ENCODE data around the gene MRPL3.

The MRPL3 gene

GRCh38 chr3:131502530-131503319, at the start of gene MRPL3:
MRPL3 (minus strand) TSS chr3:131502971; CDS start chr3:131502821, 150 bp downstream.
- peak; percentile 89 for DNase-seq (ENCODE audit: low spot score)

DNA sequence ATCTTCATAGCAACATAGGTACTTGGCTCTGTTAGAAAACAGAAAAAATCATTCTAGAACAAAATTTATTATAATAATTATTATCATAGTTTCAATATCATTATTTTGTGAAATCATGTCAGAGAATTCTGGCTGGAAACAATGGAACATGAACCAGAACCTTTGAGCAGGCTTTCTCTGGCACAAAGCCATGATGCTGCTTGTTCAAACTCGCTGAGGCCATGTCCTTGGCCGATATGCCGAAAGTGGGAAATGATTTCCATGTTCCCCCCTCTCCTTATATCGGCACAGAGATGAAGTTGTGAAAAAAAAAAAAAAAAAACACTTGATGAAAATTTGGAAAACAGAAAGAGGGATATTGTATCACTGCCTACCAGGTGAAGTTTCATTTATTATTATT, 49.0 kb upstream of the MRPL3 start:
- DNase-seq (ENCODE audit: low spot score), result no peak

DNA sequence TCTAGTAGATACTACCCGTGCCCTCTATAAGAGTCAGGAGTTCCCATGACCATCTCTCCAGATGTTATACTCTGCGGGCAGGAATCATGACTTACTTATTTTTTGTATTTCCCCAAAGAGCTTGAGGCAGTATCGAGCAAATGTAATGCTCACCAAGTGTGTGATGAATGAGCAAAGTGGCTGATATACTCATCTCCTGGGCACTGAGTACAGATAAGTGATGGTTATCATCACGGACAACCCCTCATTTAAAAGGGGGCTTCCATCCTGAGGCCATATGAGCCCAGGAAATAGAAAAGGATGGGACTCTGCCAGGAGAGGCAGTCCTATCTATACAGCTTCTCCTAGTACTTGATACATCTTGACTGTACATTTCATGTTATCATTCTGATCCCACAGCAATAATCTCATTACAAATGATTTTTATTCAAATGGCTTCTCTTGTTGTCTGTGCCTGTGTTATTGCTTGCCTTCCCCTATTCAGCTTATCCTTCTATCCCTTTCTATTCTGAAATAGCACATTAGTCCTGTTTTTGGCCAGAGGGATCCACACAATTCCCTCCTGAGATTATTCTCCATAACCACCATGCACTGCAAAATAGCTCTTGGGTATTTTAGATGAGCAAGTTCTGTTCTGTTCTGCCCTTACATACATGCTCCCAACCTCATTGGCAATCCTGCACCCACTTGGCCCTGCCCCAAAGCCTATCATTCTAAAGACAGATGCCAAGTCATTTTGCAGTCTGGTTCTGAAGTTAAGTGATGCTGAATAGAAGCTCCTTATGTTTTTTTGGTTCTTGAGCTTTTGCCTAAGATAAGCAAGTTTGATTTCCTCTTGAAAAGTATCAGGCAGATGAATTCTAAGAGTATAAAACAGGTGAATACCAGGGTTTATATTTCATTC, 48.0 kb upstream of the MRPL3 start:
- no peak for DNase-seq (ENCODE audit: low spot score)

DNA sequence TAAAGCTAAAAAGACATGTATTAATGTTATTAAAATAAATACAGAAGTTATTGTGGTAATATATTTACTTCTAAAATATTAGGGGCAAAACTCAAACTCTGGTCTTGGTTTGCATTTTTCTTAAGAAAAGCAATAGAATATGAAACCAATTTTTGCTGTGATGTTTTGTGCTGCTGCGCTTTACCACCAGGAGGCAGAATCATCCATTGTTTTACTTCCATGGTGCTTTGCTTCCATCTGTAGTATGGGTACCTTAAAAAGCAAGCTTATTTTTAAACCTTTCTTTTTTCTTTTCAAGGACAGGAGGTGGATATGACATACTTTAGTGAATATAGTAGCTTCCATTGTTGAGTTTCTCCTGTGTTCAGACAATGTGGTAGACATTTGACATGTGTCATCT, 46.6 kb upstream of the MRPL3 start:
- no peak for DNase-seq (ENCODE audit: low spot score)

GRCh38 chr3:131547585-131547984, 44.8 kb upstream of the MRPL3 start:
- DNase-seq (ENCODE audit: low spot score), result no peak

DNA sequence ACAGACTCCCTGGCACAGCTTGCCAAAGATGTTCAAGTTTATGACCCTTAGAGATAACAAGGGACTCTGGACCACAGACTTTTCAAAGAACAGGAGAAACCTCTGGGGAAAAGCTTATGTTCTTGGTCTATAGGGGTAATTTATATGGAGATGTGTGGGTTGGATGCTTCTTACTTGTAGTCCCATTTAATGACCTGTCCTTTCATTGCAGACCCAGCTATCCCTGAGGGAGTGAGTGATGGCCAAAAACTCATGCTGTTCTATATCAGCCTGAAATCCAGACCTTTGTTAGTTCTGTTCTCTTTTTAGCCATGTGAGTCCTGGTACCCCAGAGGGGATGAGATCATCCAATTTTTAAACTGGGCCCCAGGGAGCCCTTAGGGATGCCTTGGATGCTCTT, 43.7 kb upstream of the MRPL3 start:
- DNase-seq (ENCODE audit: low spot score), result no peak

DNA sequence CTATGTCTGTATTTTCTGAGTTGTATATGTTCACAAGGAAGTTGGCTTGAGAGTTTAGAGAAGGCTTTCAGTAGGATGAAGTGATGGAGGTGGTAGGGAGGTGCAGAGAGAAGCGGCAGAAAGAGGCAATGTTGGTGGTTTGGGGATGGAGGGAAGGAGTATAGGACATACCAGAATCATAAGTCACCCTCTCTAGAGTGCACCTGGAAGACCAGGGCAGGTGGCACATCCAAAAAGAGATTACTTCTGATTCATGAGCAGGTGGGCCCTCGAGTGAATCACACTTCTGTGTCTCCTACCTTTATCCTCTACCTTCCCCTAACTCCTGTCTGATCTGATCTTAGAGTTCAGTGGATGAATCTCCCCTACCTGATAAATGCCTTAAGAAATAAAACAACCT, 41.8 kb upstream of the MRPL3 start:
- DNase-seq (ENCODE audit: low spot score), result no peak

- DNase-seq (ENCODE audit: low spot score), result peak; percentile 46
These were observed 40.9 kb upstream of the MRPL3 start for GRCh38 chr3:131543714-131544113.

GRCh38 chr3:131541288-131541687, 38.5 kb upstream of the MRPL3 start:
- DNase-seq (ENCODE audit: low spot score), result no peak

DNA sequence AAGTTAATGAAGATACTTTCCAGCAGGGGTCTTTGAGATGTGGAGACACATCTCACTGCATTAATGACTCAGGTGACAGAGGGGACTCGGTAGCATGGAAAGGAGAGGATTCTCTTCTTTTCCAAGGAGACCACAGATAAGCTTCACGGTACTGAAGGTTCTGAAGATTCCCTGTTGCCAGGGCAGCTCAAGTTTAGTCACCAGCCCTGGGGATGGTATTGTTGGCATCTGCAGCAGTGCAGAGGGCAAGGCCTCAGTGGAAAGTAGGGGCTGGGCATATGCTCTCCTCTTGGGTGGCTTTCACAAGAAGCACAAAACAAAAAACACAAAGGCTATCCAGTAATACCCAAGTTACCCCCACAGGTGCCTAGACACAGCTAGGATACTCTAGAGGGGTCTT, 38.0 kb upstream of the MRPL3 start:
- no peak for DNase-seq (ENCODE audit: low spot score)

- DNase-seq (ENCODE audit: low spot score), result no peak
These were observed 37.4 kb upstream of the MRPL3 start for GRCh38 chr3:131540143-131540542.

GRCh38 chr3:131538968-131539367, 36.2 kb upstream of the MRPL3 start:
- no peak for DNase-seq (ENCODE audit: low spot score)

DNA sequence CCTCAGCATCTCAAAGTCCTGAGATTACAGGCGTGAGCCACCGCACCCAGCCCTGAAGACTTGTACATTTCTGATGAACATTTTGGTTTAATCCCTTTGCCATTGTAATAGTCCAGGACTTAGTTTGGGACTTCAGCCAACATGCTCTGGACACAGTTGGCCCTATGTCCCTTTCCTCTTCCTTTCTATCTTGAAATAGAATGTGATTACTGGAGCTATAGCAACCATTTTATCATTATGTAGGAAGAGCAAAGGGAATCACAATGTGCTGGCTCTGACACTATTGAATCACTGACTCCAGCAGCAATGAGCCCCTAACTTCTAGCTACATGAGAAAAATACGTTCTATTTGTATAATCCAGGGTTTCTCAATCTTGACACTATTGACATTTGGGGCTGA, 34.8 kb upstream of the MRPL3 start:
- DNase-seq (ENCODE audit: low spot score), result no peak

DNA sequence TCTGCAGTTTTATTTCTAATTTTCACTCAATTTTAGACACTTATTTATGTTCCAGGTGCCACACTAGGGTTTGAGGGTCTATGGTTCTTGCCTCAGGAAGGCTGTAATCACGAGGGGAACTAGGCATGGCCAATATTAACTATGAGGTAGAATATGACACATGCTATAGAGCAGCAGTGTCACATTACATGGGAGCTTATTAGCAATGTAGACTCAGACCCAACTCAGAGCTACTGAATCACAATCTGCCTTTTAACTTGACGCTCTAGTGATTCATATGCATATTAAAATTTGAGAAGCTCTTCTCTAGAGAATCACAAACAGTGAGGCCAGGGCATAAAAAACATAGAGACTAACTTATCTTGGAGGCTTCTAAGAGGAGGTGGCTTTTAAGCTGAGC, 32.8 kb upstream of the MRPL3 start:
- no peak for DNase-seq (ENCODE audit: low spot score)

DNA sequence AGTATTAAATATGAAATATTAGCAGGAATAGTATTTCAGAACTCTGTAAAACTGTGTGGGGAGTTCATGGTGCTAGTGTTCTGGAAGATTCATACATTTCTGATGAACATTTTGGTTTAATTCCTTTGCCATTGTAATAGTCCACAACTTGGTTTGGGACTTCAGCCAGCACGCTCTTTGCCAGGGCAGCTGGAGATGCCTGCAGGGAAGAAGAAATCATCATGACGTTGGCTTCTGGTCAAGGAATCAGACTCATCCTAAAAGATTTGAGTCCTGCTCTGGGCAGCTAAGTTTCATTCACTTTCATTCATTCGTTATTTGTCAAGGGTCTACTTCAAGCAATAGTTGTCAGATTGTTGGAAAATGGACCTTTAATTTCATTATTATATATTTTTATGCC, 32.4 kb upstream of the MRPL3 start:
- no peak for DNase-seq (ENCODE audit: low spot score)

GRCh38 chr3:131532645-131533044, 29.9 kb upstream of the MRPL3 start:
- DNase-seq (ENCODE audit: low spot score), result no peak

GRCh38 chr3:131530843-131531242, 28.1 kb upstream of the MRPL3 start:
- DNase-seq (ENCODE audit: low spot score), result no peak

- DNase-seq (ENCODE audit: low spot score), result no peak
These were observed 27.6 kb upstream of the MRPL3 start for GRCh38 chr3:131530388-131530787.

- DNase-seq (ENCODE audit: low spot score), result peak; percentile 54
These were observed 24.1 kb upstream of the MRPL3 start for GRCh38 chr3:131526801-131527347.

DNA sequence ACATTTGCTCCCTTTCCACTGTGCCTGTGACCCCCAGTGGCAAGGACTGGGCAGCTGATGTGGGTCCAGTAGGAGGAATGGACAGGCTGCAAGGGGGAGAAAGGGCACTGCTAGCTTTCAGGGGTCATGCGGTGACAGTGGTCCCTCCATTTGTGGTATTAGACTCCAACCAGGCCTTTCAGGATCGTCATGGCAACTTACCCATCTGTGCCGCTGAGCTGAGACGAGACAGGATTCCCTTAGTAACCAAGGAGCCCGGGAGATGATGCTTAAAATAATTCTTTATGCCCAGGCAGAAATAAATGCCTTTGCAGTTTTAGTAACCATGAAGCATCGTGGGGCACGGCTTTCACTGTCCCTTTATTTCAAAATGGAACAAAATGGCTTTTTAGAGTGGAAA, 15.9 kb upstream of the MRPL3 start:
- no peak for DNase-seq (ENCODE audit: low spot score)

GRCh38 chr3:131505421-131505820, 2.6 kb upstream of the MRPL3 start:
- DNase-seq (ENCODE audit: low spot score), result no peak

- DNase-seq (ENCODE audit: low spot score), result no peak
These were observed 507 bp upstream of the MRPL3 start for GRCh38 chr3:131503320-131503635.

GRCh38 chr3:131501949-131502348, 822 bp downstream of the MRPL3 start:
- DNase-seq (ENCODE audit: low spot score), result no peak
